Stromal cell of bone marrow (primary cell): ENCODE measurements around the gene OSTM1.
"Not testable (repeated sequence)": the region's sequence is repeated elsewhere in the genome, so short reads cannot be mapped to it uniquely, and the experiment has no call there.

Experiments used
- DNase-seq: peaks from one replicate; pipeline ENCODE4 v3.0.0-alpha.2; 2012; ENCODE audit warnings: low read depth

Gene OSTM1

DNA sequence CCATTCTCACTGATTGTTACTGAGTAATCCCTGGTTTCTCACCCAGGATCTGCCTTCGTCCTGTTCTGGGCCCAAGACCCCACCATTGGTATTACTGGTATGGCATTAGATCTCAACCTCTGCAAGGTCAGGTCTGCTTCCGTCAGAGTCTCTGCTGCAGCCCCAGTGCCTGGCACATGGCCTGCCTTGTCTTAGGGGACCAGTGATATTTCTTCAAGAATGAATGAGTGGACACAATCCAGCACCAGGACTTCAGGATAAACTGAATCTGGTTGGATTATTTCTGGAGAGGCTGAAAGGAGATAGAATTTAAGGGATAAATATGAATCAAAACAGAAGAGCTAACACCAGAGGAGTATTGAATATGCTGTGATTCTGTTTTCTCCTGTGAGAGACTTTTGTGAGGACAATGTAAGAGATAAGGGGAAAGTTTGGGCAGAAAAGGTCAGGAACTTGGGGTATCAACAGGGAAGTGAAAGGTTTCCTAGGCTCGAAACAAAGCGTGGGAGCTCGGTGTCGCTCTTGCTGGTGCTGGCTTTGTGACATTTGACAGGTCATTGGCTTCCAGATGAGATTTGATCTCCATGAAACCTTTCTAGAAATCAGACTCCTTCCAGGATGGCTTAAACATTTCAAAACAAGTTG, 53.9 kb downstream of the OSTM1 start:
- no peak for DNase-seq

DNA sequence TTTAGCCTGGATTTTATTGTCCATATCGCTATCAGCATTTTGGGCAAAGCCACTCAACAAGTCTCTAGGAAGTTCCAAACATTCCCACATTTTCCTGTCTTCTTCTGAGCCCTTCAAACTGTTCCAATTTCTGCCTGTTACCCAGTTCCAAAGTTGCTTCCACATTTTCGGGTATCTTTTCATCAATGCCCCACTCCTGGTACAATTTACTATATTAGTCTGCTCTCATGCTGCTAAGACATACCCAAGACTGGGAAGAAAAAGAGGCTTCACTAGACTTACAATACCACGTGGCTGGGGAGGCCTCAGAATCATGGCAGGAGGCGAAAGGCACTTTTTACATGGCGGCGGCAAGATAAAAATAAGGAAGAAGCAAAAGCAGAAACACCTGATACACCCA, 58.3 kb downstream of the OSTM1 start:
- DNase-seq, result not testable (repeated sequence)

DNA sequence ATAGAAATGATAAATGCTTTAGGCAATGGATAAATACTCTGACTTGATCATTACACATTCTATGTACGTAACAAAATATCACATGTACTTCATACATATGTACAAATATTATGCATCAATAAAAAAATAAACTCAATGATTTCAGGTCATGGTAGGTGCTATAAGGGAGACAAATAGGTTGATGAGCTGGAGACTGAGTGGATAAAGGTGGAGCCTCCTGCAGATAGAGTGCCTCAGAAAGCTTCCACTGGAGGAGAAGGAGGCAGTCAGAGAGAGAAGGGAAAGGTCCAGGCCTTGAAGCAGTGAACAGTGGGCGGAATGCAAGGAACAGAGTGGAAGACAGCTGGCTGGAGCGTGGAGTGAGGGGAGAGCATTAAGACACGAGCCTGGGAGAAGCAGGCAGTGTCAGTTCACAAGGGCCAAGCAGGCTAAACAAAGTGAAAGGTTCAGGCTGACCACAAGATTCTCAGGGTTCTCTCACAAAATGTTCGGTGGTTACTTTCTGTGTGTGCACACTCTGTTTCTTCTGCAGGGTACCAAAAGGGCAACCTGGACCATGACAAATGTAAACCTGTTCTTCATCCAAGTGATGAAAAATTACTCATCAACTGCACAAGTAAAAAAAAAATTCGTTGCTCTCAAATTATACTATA, 60.6 kb downstream of the OSTM1 start:
- no peak for DNase-seq

DNA sequence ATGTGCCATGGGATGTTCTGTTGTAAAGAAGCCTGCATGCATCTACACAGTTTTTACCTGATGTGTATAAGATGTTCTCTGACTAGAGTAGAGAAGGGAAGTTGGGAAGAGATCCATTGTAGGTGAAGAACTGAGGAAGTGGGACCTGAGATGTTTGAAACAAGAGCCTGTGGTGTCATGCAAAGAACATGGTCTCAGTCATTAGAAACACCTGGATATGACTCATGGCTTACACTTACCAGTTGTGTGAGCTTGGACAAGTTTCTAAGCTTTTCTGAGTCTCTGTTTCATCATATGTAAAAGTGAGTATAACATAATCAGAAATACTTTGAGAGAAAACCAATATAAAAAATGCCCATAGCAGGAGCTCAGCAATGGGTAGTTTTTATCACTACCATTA, 64.6 kb downstream of the OSTM1 start:
- DNase-seq, result no peak

DNA sequence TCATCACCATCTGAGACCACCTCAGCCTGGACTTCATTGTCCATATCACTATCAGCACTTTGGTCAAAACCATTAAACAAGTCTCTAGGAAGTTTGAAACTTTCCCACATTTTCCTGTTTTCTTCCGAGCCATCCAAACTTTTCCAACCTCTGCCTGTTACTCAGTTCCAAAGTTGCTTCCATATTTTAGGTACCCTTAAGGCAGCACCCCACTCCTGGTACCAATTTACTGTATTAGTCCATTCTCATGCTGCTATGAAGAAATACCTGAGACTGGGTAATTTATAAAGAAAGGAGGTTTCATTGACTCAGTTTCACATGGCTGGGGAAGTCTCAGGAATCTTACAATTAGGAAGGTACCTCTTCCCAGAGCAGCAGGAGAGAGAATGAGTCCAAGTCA, 65.3 kb downstream of the OSTM1 start:
- not testable (repeated sequence) for DNase-seq

DNA sequence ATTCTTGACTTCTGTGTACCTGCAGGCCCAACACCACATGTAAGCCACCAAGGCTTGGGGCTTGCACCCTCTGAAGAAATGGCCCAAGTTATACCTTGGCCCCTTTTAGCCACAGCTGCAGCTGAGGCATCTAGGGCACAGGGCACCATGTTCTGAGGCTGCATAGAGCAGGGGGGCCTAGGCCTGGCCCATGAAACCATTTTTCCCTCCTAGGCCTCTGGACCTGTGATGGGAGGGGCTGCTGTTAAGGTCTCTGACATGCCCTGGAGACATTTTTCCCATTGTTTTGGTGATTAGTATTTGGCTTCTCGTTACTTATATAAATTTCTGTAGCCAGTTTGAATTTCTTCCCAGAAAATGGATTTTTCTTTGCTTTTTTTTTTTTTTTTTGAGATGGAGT, 66.2 kb downstream of the OSTM1 start:
- no peak for DNase-seq

DNA sequence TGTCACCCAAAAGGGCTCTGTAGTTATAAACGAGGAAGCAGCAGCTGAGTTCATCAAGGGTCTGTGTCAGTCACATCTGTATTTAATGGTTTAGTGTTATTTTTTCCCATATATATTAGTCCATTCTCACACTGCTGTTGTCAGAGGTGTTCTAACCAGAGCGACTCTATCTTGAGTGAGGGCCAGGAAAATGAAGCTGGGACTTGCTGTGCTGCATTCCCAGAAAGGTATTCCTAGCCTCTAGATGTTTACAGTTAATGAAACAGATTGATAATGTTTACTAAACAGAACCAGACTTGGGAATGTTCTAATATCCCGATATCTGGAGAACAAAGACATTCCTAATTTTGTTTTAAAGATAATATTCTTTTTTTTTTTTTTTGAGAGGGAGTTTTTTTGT, 68.6 kb downstream of the OSTM1 start:
- no peak for DNase-seq

DNA sequence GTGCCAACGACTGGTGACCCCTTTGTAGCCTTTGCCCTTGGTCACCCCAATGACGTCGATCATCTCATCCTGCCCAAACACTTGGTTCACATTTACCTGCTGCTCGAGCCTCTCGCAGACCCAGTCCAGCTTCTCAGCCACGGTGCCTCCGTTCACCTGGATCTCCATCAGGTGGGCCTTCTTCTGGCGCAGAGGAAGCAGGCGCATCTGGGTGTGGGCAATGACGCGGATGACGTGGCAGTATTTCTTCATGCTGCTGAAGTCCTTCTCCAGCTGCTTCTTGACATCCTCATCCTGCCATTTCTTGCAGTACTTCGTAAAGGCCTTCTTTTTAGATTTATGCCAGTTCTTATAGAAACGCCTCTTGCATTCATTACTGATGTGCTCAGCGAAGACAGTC, 69.7 kb downstream of the OSTM1 start:
- no peak for DNase-seq

DNA sequence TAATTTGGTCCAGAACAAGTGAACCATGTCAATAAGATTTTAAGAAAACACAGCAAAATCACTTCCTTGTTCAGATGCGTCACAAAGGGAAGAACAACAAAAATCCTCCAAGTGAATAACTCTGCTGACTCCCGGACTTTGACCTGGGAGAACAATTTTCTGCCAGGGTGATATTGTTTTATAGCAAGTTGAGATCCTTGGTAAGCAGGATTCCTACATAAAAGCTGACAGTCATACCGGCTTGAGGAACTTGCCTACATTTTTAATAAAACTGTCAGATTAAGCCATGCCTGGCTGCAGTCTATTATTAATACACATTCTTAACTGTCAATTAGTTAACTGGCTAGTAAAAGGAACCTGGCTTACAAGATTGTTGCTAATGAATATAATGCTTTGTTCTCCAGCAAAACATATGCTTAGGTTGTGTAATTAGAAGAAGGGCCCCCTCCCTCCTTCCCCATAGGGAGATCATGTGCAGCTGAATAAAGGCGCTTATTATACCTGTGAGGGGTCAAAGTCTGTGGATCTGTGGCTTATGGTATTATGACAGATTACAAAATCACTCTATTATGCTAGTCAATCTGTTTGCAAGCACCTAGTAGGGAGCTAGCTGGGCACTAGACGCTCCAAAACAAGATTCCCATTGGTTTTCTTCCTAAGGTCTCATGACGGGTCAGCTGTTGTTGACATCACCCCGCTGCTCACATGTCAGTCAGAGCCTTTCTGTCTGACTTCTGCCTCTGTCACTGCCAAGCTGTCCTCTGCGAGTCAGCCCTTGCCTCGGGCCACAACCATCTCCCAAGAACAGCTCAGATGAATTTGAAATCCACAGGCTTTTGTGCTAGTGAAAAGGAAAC, 71.9 kb downstream of the OSTM1 start:
- DNase-seq, result peak; percentile 19

DNA sequence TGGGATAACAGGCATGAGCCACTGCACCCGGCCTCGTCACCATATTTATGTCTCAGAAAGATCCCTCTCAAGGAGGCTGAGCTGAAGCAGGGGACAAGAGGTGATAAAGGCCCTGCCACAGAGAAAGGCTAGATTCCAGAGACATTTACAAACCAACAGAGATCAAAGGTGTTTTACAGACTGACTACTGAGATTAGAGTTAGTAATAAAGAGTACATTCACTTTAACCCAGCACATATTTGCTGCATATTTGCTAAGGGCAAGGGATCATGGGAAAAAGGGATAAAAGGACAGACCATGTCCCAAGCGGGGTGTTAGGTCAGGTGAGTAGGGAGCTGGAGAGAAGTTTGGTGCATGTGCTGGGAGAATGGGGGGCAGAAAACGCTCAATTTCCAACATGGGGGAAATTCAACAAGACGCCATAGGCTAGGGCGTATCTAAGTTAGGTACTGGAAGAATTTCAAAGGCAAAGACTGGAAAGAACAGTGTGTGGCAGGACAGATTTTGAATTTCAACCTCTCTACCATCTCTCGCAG, 72.8 kb downstream of the OSTM1 start:
- no peak for DNase-seq

DNA sequence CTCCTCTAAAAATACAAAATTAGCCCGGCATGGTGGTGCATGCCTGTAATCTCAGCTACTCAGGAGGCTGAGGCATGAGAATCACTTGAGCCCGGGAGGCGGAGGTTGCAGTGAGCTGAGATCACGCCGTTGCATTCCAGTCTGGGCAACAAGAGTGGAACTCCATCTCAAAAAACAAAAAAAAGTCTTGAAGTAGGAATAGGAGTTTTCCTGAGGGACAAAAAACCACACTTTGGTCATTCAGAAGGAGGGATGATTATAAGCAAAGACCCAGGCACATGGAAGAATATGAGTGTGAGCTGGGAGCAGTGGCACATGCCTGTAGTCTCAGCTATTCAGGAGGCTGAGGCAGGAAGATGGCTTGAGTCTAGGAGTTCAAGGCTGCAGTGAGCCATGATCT, 74.3 kb downstream of the OSTM1 start:
- not testable (repeated sequence) for DNase-seq

DNA sequence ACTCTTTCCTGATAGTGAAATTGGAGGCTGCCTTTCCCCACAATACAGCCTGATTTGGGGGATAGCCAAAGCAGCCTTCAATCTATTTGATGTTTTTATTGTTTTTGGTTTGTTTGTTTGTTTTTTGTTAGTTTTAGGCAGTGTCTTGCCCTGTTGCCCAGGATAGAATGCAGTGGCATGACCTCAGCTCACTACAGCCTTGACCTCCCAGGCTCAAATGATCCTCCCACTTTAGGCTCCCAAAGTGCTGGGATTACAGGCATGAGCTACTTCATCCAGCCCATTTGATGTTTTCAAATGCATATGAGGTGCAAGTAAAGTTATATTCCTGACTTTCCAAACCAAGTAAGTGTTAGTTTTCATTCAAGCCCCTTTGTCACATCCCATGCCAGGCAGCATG, 75.2 kb downstream of the OSTM1 start:
- no peak for DNase-seq

DNA sequence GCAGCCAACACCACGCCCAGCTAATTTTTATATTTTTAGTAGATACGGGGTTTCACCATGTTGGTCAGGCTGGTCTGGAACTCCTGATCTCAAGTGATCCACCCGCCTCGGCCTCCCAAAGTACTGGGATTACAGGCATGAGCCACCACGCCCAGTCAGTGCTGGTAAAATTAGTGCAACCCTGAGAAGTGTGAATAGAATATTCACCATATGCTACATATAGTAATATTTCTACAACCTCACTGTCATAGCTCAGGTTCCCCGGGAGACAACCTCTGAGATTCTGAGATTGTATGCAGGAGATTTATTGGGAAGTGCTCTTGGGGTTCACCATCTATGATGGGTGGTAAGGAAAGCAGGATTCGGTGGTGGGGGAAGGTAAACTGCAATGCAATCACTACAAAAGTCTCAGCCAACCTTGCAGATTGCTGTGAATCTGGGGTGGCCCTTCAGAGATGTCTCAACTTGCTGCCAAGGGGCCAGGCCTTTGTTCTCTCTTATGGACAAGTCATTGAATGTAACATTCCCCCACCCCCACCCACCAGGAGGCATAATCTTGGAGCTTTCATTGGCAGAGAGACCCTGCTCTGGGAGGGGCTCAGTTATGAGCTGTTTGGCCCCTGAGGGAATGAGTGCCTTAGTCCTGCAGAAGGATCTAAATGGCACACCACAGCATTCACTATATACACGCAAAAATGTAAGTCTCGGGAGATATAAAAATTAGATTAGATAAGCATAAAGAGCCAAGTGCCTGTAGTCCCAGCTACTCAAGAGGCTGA, 82.6 kb downstream of the OSTM1 start:
- DNase-seq, result no peak
